Activated naive CD4-positive, alpha-beta T cell treated with anti-CD3 and anti-CD28 coated beads, Interleukin-2, amount 50 U/mL, for 24 hours (primary cell): ENCODE measurements around the gene LHFPL2.
"Not testable (repeated sequence)": the region's sequence is repeated elsewhere in the genome, so short reads cannot be mapped to it uniquely, and the experiment has no call there.

Experiments
- H3K27ac Mint-ChIP-seq: one replicate; pipeline ENCODE4 v1.8.0; 2021; ENCODE audit warnings: mild to moderate bottlenecking, mixed read lengths
- H3K27me3 Mint-ChIP-seq: one replicate; pipeline ENCODE4 v1.8.0; 2021; ENCODE audit warnings: mixed read lengths
- H3K36me3 Mint-ChIP-seq: one replicate; pipeline ENCODE4 v1.8.0; 2021; ENCODE audit warnings: mixed read lengths
- H3K4me1 Mint-ChIP-seq: one replicate; pipeline ENCODE4 v1.8.0; 2021; ENCODE audit warnings: mixed read lengths
- H3K4me3 Mint-ChIP-seq: one replicate; pipeline ENCODE4 v1.8.0; 2021; ENCODE audit warnings: mild to moderate bottlenecking, mixed read lengths
- H3K9me3 Mint-ChIP-seq: one replicate; pipeline ENCODE4 v1.8.0; 2021; ENCODE audit warnings: mixed read lengths

The LHFPL2 gene

GRCh38 chr5:78475370-78475769 lies 173.2 kb downstream of the LHFPL2 start:
- Mint-ChIP-seq H3K27ac (no peak overlapping the region), H3K9me3 (no peaks in the 10 kb centered on the region), H3K36me3 (peaks cover 7% of the 10 kb centered on the region), H3K4me3 (no peak overlapping the region), H3K27me3 (no peaks in the 10 kb centered on the region), H3K4me1 (peaks cover 4% of the 10 kb centered on the region)

- Mint-ChIP-seq H3K27me3 (no peaks in the 10 kb centered on the region), H3K36me3 (peaks cover 7% of the 10 kb centered on the region), H3K9me3 (no peaks in the 10 kb centered on the region), H3K4me3 (no peak overlapping the region), H3K4me1 (peaks cover 4% of the 10 kb centered on the region), H3K27ac (no peak overlapping the region)
Observed at GRCh38 chr5:78473751-78474150, 174.8 kb downstream of the LHFPL2 start.

- Mint-ChIP-seq H3K36me3 (peaks cover 11% of the 10 kb centered on the region), H3K9me3 (no peaks in the 10 kb centered on the region), H3K4me1 (peaks cover 4% of the 10 kb centered on the region), H3K27ac (no peak overlapping the region), H3K4me3 (no peak overlapping the region), H3K27me3 (no peaks in the 10 kb centered on the region)
Observed at GRCh38 chr5:78472469-78473106, 176.0 kb downstream of the LHFPL2 start.

GRCh38 chr5:78471896-78472295 lies 176.7 kb downstream of the LHFPL2 start:
- H3K27ac Mint-ChIP-seq, result no peak overlapping the region
- H3K36me3 Mint-ChIP-seq, result peaks cover 12% of the 10 kb centered on the region

DNA sequence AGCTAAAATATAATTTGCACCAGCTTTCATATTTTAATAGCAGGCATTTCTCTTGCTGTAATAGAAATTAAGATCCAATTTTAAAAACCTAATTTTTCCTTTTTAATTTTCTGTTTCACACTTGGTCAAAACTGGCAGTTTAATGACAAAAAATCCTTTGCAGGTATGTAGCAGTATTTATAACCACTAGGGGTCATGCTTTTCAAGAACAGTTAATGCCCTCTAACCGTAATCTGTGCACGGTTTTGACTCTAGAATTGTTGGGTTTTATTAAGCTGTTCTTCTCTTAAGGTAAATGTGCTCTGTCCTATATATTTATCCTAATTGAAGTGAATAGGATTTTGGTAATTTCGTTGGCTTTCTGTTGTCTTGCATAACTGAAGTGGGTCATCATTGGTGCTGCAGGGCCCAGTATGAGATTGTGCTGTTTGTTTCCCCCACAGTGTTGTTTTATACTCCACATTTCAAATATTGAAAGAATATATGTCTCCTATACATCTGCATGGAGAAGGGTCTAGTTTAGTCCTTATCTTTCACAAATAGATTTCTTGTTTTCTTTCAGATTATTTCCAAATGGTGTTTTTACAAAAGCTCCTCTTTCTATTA lies 180.7 kb downstream of the LHFPL2 start:
- Mint-ChIP-seq H3K27ac (no peak overlapping the region), H3K9me3 (no peaks in the 10 kb centered on the region), H3K4me1 (no peaks in the 10 kb centered on the region), H3K27me3 (no peaks in the 10 kb centered on the region), H3K36me3 (peaks cover 24% of the 10 kb centered on the region), H3K4me3 (no peak overlapping the region)

More at GRCh38 chr5:78471896-78472295, 176.7 kb downstream of the LHFPL2 start:
- H3K27me3 Mint-ChIP-seq, result no peaks in the 10 kb centered on the region
- no peaks in the 10 kb centered on the region for H3K9me3 Mint-ChIP-seq
- H3K4me1 Mint-ChIP-seq, result peaks cover 4% of the 10 kb centered on the region
- no peak overlapping the region for H3K4me3 Mint-ChIP-seq

DNA sequence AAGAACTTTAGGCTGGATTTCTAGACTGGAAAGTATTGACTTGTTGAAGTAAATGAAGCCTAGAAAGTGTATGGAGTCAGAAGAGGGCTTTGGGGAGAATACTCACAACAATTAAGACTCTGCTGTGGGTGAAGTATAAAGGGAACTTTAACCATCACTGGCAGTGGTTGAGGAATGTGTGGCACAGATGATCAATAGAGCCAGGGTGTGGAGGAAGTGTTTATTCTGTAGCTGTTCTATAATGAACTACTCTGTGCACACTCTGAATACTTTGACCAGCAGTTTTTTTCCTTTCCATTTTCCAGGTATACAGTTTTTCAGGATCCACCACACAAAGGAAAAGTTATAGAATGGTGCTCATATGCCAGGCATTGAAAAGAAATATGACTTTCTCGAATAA lies 181.4 kb downstream of the LHFPL2 start:
- no peaks in the 10 kb centered on the region for H3K27me3 Mint-ChIP-seq

GRCh38 chr5:78458843-78459242 lies 189.7 kb downstream of the LHFPL2 start:
- Mint-ChIP-seq H3K4me1 (peaks cover 12% of the 10 kb centered on the region), H3K27me3 (no peaks in the 10 kb centered on the region), H3K9me3 (no peaks in the 10 kb centered on the region), H3K27ac (no peak overlapping the region), H3K4me3 (no peak overlapping the region), H3K36me3 (peaks cover 29% of the 10 kb centered on the region)

More for the DNA sequence above, 181.4 kb downstream of the LHFPL2 start:
- H3K36me3 Mint-ChIP-seq, result peaks cover 24% of the 10 kb centered on the region
- H3K9me3 Mint-ChIP-seq, result no peaks in the 10 kb centered on the region
- H3K4me1 Mint-ChIP-seq, result no peaks in the 10 kb centered on the region
- no peak overlapping the region for H3K4me3 Mint-ChIP-seq
- H3K27ac Mint-ChIP-seq, result no peak overlapping the region

DNA sequence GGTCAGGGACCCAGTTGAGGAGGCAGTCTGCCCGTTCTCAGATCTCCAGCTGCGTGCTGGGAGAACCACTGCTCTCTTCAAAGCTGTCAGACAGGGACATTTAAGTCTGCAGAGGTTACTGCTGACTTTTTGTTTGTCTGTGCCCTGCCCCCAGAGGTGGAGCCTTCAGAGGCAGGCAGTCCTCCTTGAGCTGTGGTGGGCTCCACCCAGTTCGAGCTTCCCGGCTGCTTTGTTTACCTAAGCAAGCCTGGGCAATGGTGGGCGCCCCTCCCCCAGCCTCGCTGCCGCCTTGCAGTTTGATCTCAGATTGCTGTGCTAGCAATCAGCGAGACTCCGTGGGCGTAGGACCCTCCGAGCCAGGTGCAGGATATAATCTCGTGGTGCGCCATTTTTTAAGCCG lies 191.1 kb downstream of the LHFPL2 start:
- H3K36me3 Mint-ChIP-seq, result peaks cover 22% of the 10 kb centered on the region
- not testable (repeated sequence) for H3K9me3 Mint-ChIP-seq, H3K27ac Mint-ChIP-seq, H3K4me3 Mint-ChIP-seq, H3K27me3 Mint-ChIP-seq
- peaks cover 12% of the 10 kb centered on the region for H3K4me1 Mint-ChIP-seq

- no peaks in the 10 kb centered on the region for H3K27me3 Mint-ChIP-seq
- H3K4me3 Mint-ChIP-seq, result no peak overlapping the region
- peaks cover 10% of the 10 kb centered on the region for H3K9me3 Mint-ChIP-seq
- no peaks in the 10 kb centered on the region for H3K4me1 Mint-ChIP-seq
- H3K36me3 Mint-ChIP-seq, result peaks cover 32% of the 10 kb centered on the region
- no peak overlapping the region for H3K27ac Mint-ChIP-seq
Observed at GRCh38 chr5:78449103-78449502, 199.5 kb downstream of the LHFPL2 start.

DNA sequence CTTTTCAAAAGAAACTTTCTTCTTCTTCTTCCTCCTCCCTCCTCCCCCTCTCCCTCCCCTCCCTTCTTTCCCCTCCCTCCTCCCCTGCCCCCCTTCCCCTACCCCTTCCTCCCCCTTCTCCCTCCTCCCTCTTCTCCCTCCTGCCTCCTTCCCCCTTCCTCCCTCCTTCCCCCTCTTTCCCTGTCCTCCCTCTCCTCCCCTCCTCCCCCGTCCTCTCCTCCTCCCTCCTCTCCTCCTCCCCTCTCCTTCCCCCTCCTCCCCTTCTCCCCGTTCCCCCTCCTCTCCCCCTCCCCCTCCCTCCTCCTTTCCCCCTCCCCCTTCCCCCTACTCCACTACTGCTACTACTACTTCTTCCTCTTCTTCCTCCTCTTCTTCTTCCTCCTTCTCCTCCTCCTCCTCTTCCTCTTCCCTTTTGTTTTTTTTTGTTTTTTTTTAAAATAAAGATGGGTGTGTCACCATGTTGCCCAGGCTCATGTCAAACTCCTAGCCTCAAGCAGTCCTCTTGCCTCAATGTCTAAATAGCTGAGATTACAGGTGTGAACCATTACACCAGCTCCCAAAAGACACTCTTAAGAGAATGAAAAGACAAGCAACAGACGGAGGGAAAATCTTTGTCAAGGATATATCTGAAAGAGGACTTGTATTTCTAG lies 200.7 kb downstream of the LHFPL2 start:
- no peak overlapping the region for H3K27ac Mint-ChIP-seq
- H3K4me3 Mint-ChIP-seq, result no peak overlapping the region
- no peaks in the 10 kb centered on the region for H3K27me3 Mint-ChIP-seq
- peaks cover 39% of the 10 kb centered on the region for H3K36me3 Mint-ChIP-seq
- peaks cover 10% of the 10 kb centered on the region for H3K9me3 Mint-ChIP-seq
- no peaks in the 10 kb centered on the region for H3K4me1 Mint-ChIP-seq
